ENCODE measurements around the gene SALL4.
"Not testable (repeated sequence)": the region's sequence is repeated elsewhere in the genome, so short reads cannot be mapped to it uniquely, and the experiment has no call there.

Gene SALL4

DNA sequence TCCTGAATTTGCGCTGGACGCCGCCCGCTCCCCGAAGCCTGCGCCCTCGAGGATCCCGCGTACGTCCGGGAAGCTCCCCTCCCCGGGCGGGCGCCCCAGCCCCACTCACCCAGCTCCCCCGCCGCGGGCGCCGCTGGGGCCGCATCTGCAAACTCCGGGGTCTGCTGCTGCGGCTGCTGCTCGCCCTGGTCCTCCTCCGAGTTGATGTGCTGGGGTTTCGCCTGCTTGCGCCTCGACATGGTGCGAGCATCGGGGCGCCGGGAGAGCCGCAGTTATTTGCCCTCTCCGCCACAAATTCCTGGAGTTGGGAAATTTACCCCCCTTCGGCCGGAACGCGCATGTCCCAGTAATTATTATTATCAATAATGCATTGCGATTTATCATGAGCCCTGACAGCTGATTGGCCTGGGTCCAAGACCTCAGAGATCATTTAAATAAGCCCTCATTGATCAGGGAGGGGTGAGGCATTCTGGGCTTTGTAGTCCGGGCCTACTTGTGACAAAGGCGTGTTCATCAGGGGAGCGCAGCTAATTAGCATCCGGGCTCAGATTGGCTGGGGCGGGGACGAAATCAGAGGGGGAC lies at the start of gene SALL4:
Gene SALL4, minus strand, starts transcription at position 352 of the 582 bp plus-strand sequence. Its CDS starts 113 bp downstream, at position 239.
- DNase-seq: no peak

- no peak for DNase-seq
Measured at GRCh38 chr20:51848346-51848745, 46.0 kb upstream of the SALL4 start.

DNA sequence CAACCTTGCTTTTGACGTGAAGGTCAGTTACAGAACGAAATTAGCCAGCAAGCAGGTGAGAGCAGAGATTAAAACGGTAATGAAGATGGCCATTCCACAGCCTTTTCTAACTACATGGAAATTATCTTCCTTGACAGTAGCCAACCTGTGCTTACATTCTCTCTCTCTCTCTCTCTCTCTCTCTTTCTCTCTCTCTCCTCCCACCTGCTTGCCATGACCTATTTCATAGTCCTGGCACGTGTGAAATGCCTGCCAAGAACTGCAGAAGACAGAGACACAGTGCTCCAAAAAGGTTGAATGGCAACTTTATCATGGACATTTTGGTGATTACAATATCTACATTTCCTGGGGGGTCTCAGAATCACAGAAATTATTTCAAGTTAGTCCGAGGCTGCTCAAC lies 38.5 kb upstream of the SALL4 start:
- DNase-seq: no peak

DNA sequence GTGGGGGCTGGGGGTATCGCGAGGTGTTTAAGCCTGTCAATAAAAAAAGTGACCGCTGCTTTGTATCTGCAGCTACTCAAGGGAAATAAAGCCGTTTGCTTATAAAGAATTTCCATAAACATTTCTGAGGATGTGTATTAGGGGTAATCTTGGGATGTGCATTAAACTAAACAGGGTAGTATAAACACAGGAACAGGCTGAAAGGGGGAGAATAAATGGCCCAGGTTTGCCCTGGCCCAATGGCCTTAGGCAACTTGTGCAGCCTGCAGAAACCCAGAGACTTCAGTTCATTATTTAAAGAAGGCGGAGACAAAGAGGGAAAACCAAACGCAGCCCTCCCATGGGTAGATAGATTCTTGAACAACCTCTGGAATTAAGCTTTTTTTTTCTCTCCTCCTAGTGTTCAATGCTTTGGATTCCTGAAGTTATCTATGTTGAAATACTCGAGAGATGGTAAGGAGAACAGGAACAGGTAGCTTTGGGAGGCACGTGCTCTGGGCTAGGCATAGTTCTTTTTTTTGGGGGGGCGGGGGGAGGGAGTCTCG lies 35.6 kb upstream of the SALL4 start:
- DNase-seq: no peak

DNA sequence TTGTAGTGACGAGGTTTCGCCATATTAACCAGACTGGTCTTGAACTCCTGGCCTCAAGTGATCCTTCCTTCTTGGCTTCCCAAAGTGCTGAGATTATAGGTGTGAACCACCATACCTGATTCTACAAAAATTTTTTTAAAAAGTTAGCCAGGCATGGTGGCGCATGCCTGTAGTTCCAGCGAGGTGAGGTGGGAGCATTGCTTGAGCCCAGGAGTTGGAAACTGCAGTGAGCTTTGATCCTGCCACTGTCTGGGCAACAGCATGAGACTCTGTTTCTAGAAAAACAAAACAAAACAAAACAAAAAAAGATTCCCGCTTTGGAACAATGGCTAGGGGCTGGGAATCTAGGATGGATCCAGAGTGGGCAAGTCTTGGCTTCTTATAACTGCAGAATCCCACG lies 35.1 kb upstream of the SALL4 start:
- DNase-seq: no peak

DNA sequence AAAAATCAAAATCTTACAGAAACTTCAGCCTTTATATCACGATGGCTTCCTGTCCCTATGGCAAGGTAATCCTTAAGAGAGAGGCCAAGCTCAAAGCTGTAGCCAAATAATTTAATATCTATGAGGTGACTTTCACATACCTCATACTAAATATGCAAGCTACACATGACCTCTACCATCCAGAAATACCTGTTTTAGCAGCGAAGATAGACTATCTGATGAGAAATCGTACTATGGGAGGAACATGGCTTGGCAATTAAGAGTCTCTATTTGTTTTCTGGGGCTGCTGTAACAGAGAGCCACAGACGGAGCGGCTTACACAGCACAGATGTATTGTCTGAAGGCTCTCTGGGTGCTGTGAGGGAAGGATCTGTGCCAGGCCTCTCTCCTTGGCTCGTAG lies 31.0 kb upstream of the SALL4 start:
- DNase-seq: no peak

GRCh38 chr20:51832276-51832675 lies 30.0 kb upstream of the SALL4 start:
- DNase-seq: no peak

DNA sequence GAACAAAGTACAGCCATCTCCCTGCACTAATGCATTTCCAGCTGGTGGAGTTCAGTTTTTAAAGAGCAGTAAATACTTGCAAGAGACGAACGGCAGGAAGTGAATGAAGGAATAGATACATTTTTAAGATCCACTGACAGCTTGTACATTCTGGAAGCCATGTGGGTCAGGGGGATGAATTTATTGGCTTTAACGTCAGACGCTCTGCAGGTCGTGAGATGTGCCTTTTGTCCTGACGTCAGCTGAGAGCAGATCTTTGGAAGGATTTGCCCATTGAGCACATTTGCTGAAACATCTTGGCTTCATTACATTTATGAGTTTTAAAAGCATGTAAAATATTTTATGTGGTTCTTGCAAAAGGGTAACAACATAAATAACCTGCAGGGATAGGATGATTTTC lies 29.5 kb upstream of the SALL4 start:
- no peak for DNase-seq

GRCh38 chr20:51830538-51830937 lies 28.2 kb upstream of the SALL4 start:
- no peak for DNase-seq

GRCh38 chr20:51828762-51829161 lies 26.4 kb upstream of the SALL4 start:
- DNase-seq: no peak

GRCh38 chr20:51826372-51826771 lies 24.1 kb upstream of the SALL4 start:
- no peak for DNase-seq

DNA sequence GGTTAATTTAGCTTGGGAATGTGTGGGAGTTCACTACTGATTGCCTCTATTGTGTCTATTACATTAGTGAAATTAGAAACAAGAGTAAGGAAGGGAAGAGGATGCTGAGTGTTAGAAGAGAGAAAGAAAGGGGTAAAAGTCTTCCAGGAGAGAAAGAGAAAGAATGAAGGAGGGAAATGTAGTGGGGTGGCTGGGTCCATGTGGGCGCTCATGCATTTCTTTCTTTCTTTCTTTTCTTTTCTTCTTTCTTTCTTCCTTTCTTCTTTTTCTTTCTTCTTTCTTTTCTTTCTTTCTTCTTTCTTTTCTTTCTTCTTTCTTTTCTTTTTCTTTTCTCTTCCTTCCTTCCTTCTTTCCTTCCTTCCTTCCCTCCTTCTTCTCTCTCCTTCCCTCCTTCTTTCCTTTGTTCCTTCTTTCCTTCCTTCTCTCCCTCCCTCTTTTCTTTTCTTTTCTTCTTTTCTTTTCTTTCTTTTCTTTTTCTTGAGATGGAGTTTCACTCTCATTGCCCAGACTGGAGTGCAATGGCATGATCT lies 16.2 kb upstream of the SALL4 start:
- DNase-seq: no peak

DNA sequence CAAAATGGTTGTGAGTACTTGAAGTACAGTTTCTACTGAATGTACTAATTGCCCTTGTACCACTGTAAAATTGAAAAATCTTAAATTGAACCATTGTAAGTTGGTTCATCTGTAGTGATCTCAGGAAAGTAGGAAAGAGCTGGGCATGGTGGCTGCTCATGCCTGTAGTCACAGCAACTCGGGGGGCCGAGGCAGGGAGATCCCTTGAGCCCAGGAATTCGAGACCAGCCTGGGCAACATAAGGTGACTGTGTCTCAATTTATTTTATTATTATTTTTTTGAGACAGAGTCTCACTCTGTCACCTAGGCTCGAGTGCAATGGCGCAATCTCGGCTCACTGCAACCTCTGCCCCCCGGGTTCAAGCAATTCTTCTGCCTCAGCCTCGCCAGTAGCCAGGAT lies 14.5 kb upstream of the SALL4 start:
- DNase-seq: not testable (repeated sequence)

GRCh38 chr20:51815383-51816076 lies 13.2 kb upstream of the SALL4 start:
- DNase-seq: no peak

DNA sequence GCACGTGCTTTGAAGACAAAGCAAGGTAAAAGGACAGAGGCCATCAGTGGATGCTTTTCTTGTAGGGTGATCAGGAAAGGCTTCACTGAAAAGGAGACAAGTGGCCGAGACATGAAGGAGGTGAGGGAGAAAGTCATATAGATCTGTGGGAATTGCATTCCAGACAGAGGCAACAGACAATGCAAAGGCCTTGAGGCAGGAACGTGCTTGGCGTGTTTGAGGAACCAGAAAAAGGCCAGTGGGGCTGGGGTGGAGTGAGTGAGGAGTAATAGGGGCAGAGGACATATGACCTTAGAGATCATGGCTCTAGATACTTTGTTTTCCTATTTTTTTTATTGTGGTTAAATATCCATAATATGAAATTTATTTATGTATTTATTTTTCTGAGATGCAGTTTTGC lies 10.5 kb upstream of the SALL4 start:
- no peak for DNase-seq

DNA sequence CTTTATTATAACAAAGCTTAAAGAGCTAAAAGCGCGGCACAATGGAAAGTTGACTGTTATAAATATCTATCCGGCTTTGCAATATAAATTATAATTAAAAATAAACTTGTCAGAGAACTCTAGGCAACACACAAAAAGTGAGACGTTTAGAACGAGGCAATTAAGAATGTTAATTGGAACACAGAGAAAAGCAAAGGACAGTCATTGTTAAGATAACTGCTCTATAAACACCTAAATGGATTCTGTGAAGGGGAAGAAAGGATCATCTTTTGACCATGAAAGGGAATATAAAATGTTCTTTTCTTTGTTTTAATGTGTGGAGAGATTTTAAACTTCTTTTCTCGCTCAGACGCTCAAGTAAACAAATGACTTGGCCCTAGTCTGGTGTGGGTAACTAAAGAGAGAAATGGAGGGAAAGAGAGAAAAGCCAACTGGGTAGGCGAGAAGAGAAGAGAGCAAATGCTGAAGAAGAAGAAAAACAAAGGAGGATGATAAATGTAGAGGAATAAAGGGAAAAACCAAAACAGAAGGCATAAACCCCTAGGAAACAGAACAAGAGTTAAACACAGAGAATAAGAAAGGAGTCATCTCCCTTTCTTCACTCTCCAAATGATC lies 9.3 kb upstream of the SALL4 start:
- DNase-seq: no peak

- no peak for DNase-seq
Measured at GRCh38 chr20:51811042-51811355, 8.7 kb upstream of the SALL4 start.

DNA sequence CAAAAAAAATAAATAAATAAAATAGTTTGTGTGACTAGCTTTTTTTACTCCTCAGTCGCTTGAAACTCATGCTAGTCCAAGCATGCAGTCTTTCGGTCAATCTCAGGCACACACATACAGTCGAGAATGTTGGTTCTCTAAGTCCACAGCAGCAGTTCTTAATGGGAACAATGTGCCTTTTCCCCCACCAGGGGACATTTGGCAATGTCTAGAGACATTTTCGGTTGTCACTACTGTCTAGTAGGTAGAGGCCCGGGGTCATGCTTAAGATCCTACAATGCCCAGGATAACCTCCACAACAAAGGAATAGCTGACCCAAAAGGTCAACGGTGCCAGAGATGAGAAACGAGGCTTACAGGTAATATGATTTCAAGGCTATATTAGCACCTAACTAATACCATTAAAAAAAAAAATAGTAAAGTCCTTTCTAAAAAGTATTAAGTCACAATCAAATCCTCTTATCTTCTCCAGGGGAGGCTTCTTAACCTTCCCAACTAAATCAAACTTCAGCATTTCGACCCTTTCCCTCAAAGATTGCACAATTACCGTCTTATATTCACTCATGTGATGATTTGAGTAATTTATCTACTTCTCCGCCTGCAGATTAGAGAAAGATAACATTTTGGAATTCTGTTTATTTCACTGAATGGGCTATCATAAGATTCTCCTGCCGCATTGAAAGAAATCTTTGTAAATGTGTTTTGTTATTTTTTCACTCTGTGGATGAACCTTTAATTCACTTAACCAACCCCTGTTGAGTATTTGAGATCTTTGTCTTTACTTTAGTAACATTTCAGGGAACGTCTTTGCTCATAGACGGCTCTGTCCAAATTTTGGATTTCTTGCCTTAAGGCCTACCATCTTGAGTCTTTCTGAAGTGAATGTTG lies 8.1 kb upstream of the SALL4 start:
- no peak for DNase-seq

- DNase-seq: no peak
Measured at GRCh38 chr20:51807720-51808250, 5.5 kb upstream of the SALL4 start.

DNA sequence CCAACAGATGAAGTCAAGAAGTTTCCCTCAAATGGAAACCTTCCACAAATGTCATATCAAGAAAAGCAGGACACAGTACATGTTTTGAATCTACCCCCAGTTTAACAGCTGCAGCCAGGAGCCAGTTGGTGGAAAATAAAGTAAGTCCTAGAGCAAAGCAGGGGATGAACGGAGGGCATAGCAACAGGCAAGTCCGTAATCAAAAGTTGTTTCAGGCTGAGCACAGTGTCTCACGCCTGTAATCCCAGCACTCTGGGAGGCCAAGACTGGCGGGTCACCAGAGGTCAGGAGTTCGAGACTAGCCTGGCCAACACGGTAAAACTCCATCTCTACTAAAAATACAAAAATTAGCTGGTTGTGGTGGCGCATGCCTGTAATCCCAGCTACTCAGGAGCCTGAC lies 2.4 kb upstream of the SALL4 start:
- DNase-seq: no peak

- no peak for DNase-seq
Measured at GRCh38 chr20:51803148-51803854, 980 bp upstream of the SALL4 start.

GRCh38 chr20:51801823-51802123 lies 548 bp downstream of the SALL4 start:
- no peak for DNase-seq

Data from CD4-positive, alpha-beta T cell treated with Interleukin-17A for 1 hour (primary cell).